HG02852 (cell line): Measurements from ENCODE around the gene TMEM184A.

ENCODE experiments used
- ATAC-seq: cut with Tn5 transposase; IDR thresholded peaks from one replicate; pipeline ENCODE4 v1.9.1; 2021; ENCODE audit warnings: mild to moderate bottlenecking, moderate library complexity; ENCODE audit not compliant: unreplicated experiment

Gene TMEM184A

GRCh38 chr7:1505731-1506550, 50.1 kb downstream of the TMEM184A start:
- no peak for ATAC-seq

- peak; percentile 84 for ATAC-seq
Observed at GRCh38 chr7:1503816-1504775, 51.9 kb downstream of the TMEM184A start, which contains the start of gene INTS1. Gene INTS1 (minus strand): TSS chr7:1504389. CDS start chr7:1503960, 429 bp downstream.

- no peak for ATAC-seq
Observed at GRCh38 chr7:1503390-1503789, 52.6 kb downstream of the TMEM184A start.

GRCh38 chr7:1502845-1503244, 53.2 kb downstream of the TMEM184A start:
- ATAC-seq = no peak

- ATAC-seq = no peak
Observed at GRCh38 chr7:1501487-1502270, 54.3 kb downstream of the TMEM184A start.

- no peak for ATAC-seq
Observed at GRCh38 chr7:1500064-1500807, 55.8 kb downstream of the TMEM184A start.

GRCh38 chr7:1499367-1500029, 56.5 kb downstream of the TMEM184A start:
- ATAC-seq = no peak

GRCh38 chr7:1498370-1499305, 57.4 kb downstream of the TMEM184A start:
- no peak for ATAC-seq

- ATAC-seq = no peak
Observed at GRCh38 chr7:1497293-1497927, 58.6 kb downstream of the TMEM184A start.

GRCh38 chr7:1496531-1497292, 59.3 kb downstream of the TMEM184A start:
- no peak for ATAC-seq

- ATAC-seq = no peak
Observed at GRCh38 chr7:1495564-1496242, 60.3 kb downstream of the TMEM184A start.

- no peak for ATAC-seq
Observed at GRCh38 chr7:1494866-1495563, 61.0 kb downstream of the TMEM184A start.

GRCh38 chr7:1494447-1494846, 61.6 kb downstream of the TMEM184A start:
- ATAC-seq = no peak

- ATAC-seq = no peak
Observed at GRCh38 chr7:1493571-1493970, 62.4 kb downstream of the TMEM184A start.

GRCh38 chr7:1493129-1493528, 62.9 kb downstream of the TMEM184A start:
- ATAC-seq = no peak

- ATAC-seq = no peak
Observed at GRCh38 chr7:1492640-1493039, 63.4 kb downstream of the TMEM184A start.
